ENCODE data around the gene M1AP.

DNA sequence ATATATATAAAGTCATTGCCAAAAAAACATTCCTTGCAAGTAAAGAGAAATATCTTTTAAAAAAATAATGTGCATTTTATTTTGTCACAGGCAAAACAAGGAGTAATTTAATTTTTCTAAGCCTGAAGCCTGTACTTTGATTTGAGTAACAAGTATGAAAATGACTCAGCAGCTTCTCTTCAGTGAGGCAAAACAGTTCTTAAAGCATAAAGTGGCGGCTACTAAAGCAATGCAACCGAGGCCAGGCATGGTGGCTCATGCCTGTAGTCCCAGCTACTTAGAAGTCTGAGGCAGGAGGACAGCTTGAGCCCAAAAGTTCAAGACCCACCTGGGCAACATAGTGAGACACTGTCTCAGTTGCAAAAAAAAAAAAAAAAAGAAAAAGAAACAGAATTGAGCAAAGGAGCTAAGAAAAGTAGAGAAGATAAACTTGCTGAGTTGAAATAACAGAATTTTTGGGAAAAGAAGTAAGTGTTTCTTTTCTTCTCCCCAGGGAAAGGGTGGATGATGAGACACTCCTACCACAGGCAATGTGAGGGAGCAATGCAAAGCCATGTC is 64.0 kb downstream of the M1AP start:
- TF ChIP-seq, protein P1, sequence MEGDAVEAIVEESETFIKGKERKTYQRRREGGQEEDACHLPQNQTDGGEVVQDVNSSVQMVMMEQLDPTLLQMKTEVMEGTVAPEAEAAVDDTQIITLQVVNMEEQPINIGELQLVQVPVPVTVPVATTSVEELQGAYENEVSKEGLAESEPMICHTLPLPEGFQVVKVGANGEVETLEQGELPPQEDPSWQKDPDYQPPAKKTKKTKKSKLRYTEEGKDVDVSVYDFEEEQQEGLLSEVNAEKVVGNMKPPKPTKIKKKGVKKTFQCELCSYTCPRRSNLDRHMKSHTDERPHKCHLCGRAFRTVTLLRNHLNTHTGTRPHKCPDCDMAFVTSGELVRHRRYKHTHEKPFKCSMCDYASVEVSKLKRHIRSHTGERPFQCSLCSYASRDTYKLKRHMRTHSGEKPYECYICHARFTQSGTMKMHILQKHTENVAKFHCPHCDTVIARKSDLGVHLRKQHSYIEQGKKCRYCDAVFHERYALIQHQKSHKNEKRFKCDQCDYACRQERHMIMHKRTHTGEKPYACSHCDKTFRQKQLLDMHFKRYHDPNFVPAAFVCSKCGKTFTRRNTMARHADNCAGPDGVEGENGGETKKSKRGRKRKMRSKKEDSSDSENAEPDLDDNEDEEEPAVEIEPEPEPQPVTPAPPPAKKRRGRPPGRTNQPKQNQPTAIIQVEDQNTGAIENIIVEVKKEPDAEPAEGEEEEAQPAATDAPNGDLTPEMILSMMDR (IDR thresholded peaks at IDR 0.05) = no peak
- no peak for TF ChIP-seq POLR2A (IDR thresholded peaks at IDR 0.05)

All from heart left ventricle (tissue), 13 donors.